ENCODE results near the gene COL28A1. TPM values are rescaled to one million over a fixed set of nuclear protein-coding genes. Genes with fewer than 3 reads are reported as not detected.
"Not testable (repeated sequence)": the region's sequence is repeated elsewhere in the genome, so short reads cannot be mapped to it uniquely, and the experiment has no call there.

The COL28A1 gene
- polyA plus RNA-seq, 1 experiment: 0.04 TPM

GRCh38 chr7:7405461-7405860, 130.2 kb downstream of the COL28A1 start:
- Histone ChIP-seq H3K27me3 (ENCODE audit: control insufficient read depth, insufficient read depth, low read length) (peaks cover 2% of the 10 kb centered on the region), H3K9me3 (ENCODE audit: control insufficient read depth, insufficient read depth, low read length) (no peaks in the 10 kb centered on the region), H3K4me3 (ENCODE audit: low read depth, low read length) (no peak overlapping the region), H3K27ac (ENCODE audit: low read depth, low read length) (no peak overlapping the region)
- DNase-seq (ENCODE audit: low read depth, low spot score): no peak
- ChIA-PET POLR2A (no interaction called here), CTCF (no interaction called here)
- no peak for TF ChIP-seq CTCF (IDR thresholded peaks at IDR 0.05; ENCODE audit: low read depth, low read length)

- DNase-seq (ENCODE audit: low read depth, low spot score): no peak
- Histone ChIP-seq H3K27ac (ENCODE audit: low read depth, low read length) (no peak overlapping the region), H3K4me3 (ENCODE audit: low read depth, low read length) (no peak overlapping the region), H3K9me3 (ENCODE audit: control insufficient read depth, insufficient read depth, low read length) (no peaks in the 10 kb centered on the region), H3K27me3 (ENCODE audit: control insufficient read depth, insufficient read depth, low read length) (no peaks in the 10 kb centered on the region)
- CTCF ChIA-PET: no interaction called here
- no peak for TF ChIP-seq CTCF (IDR thresholded peaks at IDR 0.05; ENCODE audit: low read depth, low read length)
- POLR2A ChIA-PET: no interaction called here
These were observed 136.0 kb downstream of the COL28A1 start for GRCh38 chr7:7399707-7400106.

GRCh38 chr7:7395785-7396184, 139.9 kb downstream of the COL28A1 start:
- ChIA-PET CTCF (interaction anchor here (0.6 kb wide), 1 partner anchor 147 kb away, joined by 3 read pairs; no protein-coding TSS in a partner anchor), POLR2A (no interaction called here)
- Histone ChIP-seq H3K9me3 (ENCODE audit: control insufficient read depth, insufficient read depth, low read length) (no peaks in the 10 kb centered on the region), H3K27ac (ENCODE audit: low read depth, low read length) (no peak overlapping the region), H3K4me3 (ENCODE audit: low read depth, low read length) (no peak overlapping the region), H3K27me3 (ENCODE audit: control insufficient read depth, insufficient read depth, low read length) (no peaks in the 10 kb centered on the region)
- no peak for DNase-seq (ENCODE audit: low read depth, low spot score)
- no peak for TF ChIP-seq CTCF (IDR thresholded peaks at IDR 0.05; ENCODE audit: low read depth, low read length)

GRCh38 chr7:7388164-7388563, 147.5 kb downstream of the COL28A1 start:
- not testable (repeated sequence) for H3K9me3 ChIP-seq (ENCODE audit: control insufficient read depth, insufficient read depth, low read length)

GRCh38 chr7:7385421-7385820, 150.3 kb downstream of the COL28A1 start:
- Histone ChIP-seq H3K27ac (ENCODE audit: low read depth, low read length) (no peak overlapping the region), H3K27me3 (ENCODE audit: control insufficient read depth, insufficient read depth, low read length) (no peaks in the 10 kb centered on the region), H3K9me3 (ENCODE audit: control insufficient read depth, insufficient read depth, low read length) (no peaks in the 10 kb centered on the region), H3K4me3 (ENCODE audit: low read depth, low read length) (no peak overlapping the region)
- POLR2A ChIA-PET: no interaction called here
- TF ChIP-seq CTCF (IDR thresholded peaks at IDR 0.05; ENCODE audit: low read depth, low read length): no peak
- CTCF ChIA-PET: no interaction called here
- no peak for DNase-seq (ENCODE audit: low read depth, low spot score)

More at GRCh38 chr7:7388164-7388563, 147.5 kb downstream of the COL28A1 start:
- H3K27me3 ChIP-seq (ENCODE audit: control insufficient read depth, insufficient read depth, low read length); POLR2A ChIA-PET; CTCF ChIA-PET; DNase-seq (ENCODE audit: low read depth, low spot score); H3K27ac ChIP-seq (ENCODE audit: low read depth, low read length); H3K4me3 ChIP-seq (ENCODE audit: low read depth, low read length): not testable (repeated sequence)

GRCh38 chr7:7384228-7384627, 151.4 kb downstream of the COL28A1 start:
- CTCF ChIA-PET: no interaction called here
- POLR2A ChIA-PET: no interaction called here
- no peak for TF ChIP-seq CTCF (IDR thresholded peaks at IDR 0.05; ENCODE audit: low read depth, low read length)
- DNase-seq (ENCODE audit: low read depth, low spot score): no peak
- Histone ChIP-seq H3K27me3 (ENCODE audit: control insufficient read depth, insufficient read depth, low read length) (no peaks in the 10 kb centered on the region), H3K9me3 (ENCODE audit: control insufficient read depth, insufficient read depth, low read length) (no peaks in the 10 kb centered on the region), H3K27ac (ENCODE audit: low read depth, low read length) (no peak overlapping the region), H3K4me3 (ENCODE audit: low read depth, low read length) (no peak overlapping the region)
